ENCODE data around the gene SAPCD1. TPM values are rescaled to one million over a fixed set of nuclear protein-coding genes. Genes with fewer than 3 reads are reported as not detected.

Gene SAPCD1
- polyA plus RNA-seq, 1 of the 3 experiments (the other 2 are of a cell fraction) = 5.9 TPM

DNA sequence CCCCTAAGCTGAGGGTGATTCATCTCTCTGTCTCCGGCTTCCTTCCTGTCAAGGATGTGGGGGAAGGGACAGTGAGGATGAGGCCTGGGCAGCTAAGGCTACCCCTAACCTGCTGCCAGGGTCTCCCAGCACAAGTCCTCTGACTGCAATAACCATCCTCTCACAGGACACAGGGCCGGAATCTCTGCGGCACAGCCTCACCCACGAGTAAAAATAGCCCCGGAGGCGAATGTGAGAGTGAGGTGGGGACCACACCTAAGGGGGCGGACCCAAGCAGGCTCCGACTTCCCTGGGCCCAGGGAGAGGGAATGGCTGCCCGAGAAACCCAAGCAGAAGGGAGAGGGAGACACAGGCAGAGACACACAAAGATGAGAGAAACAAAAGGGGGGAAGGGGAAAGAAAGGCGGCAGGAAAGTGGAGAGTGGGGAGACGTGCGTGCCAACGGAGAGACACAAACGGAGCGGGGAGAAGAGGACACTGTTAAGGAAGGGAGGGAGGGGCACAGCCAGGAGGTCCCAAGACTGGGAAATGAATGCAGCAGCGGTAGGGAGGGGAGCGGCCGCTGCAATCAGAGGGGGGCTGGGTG, 27.5 kb upstream of the SAPCD1 start:
- no peak for TF ChIP-seq RXRA (IDR thresholded peaks at IDR 0.05; ENCODE audit: borderline replicate concordance, low read depth)
- TF ChIP-seq EP300 (IDR thresholded peaks at IDR 0.05; ENCODE audit: borderline replicate concordance in 1 of 2, low read depth in 1 of 2, low read length in 1 of 2) = no peak
- TF ChIP-seq, protein P1, sequence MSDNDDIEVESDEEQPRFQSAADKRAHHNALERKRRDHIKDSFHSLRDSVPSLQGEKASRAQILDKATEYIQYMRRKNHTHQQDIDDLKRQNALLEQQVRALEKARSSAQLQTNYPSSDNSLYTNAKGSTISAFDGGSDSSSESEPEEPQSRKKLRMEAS (IDR thresholded peaks at IDR 0.05; ENCODE audit: low read depth) = peak; percentile 82; the same call in 1 of the 2 replicates
- peak; percentile 58 for TF ChIP-seq GABPA (IDR thresholded peaks at IDR 0.05; ENCODE audit: low read depth)
- TF ChIP-seq JUND (IDR thresholded peaks at IDR 0.05) = peak; percentile 79; the same call in 1 of the 2 replicates
- TF ChIP-seq FOSL2 (IDR thresholded peaks at IDR 0.05; ENCODE audit: borderline replicate concordance, low read depth) = peak; percentile 86
- TF ChIP-seq CHD2 (IDR thresholded peaks at IDR 0.05; ENCODE audit: low read length, partially characterized antibody) = peak; percentile 20
- no peak for TF ChIP-seq GATA2 (CRISPR knock-in tag; IDR thresholded peaks at IDR 0.05)
- TF ChIP-seq, protein P2, sequence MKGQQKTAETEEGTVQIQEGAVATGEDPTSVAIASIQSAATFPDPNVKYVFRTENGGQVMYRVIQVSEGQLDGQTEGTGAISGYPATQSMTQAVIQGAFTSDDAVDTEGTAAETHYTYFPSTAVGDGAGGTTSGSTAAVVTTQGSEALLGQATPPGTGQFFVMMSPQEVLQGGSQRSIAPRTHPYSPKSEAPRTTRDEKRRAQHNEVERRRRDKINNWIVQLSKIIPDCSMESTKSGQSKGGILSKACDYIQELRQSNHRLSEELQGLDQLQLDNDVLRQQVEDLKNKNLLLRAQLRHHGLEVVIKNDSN (IDR thresholded peaks at IDR 0.05; ENCODE audit: borderline replicate concordance, low read depth) = no peak
- TF ChIP-seq RFX5 (IDR thresholded peaks at IDR 0.05; ENCODE audit: low read length) = no peak
- 0 out of 2 replicates have a peak, but pooled peaks have one; percentile 4 for TF ChIP-seq TAF1 (IDR thresholded peaks at IDR 0.05; ENCODE audit: borderline replicate concordance, low read depth, low read length)
- TF ChIP-seq RAD21 (IDR thresholded peaks at IDR 0.05; ENCODE audit: low read length) = no peak
- no peak for TF ChIP-seq SIN3A (IDR thresholded peaks at IDR 0.05; ENCODE audit: borderline replicate concordance, low read depth, low read length)
- TF ChIP-seq, protein P3, sequence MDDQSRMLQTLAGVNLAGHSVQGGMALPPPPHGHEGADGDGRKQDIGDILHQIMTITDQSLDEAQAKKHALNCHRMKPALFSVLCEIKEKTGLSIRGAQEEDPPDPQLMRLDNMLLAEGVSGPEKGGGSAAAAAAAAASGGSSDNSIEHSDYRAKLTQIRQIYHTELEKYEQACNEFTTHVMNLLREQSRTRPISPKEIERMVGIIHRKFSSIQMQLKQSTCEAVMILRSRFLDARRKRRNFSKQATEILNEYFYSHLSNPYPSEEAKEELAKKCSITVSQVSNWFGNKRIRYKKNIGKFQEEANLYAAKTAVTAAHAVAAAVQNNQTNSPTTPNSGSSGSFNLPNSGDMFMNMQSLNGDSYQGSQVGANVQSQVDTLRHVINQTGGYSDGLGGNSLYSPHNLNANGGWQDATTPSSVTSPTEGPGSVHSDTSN (IDR thresholded peaks at IDR 0.05) = peak; percentile 68
- peak; percentile 31; the same call in 1 of the 2 replicates for TF ChIP-seq POLR2AphosphoS5 (IDR thresholded peaks at IDR 0.05; ENCODE audit: low read depth, low read length)
- peak; percentile 21; the same call in 1 of the 2 replicates for TF ChIP-seq TCF12 (IDR thresholded peaks at IDR 0.05)
- TF ChIP-seq YY1 (IDR thresholded peaks at IDR 0.05; ENCODE audit: low read depth) = 0 out of 2 replicates have a peak, but pooled peaks have one; percentile 69
- TF ChIP-seq NFIC (IDR thresholded peaks at IDR 0.05; ENCODE audit: borderline replicate concordance) = no peak
- no peak for TF ChIP-seq TEAD4 (IDR thresholded peaks at IDR 0.05; ENCODE audit: borderline replicate concordance, insufficient read depth)
- peak overlapping the region; percentile 85 to 86 for H3K4me3 ChIP-seq (ENCODE audit: low read depth in 2 of 2, low read length in 1 of 2)
- no peak for DNase-seq
- peak overlapping the region; percentile 97 for H3K9ac ChIP-seq
- no peaks in the 10 kb centered on the region for H3K27me3 ChIP-seq (ENCODE audit: insufficient read depth)
- peaks cover 62% of the 10 kb centered on the region for H3K79me2 ChIP-seq (ENCODE audit: insufficient read depth)
- H3K4me2 ChIP-seq = peak overlapping the region; percentile 99
- H2AFZ ChIP-seq (ENCODE audit: low read depth) = no peak overlapping the region
- ChIA-PET POLR2A (interaction anchor here (1.3 to 1.5 kb wide), 3 partner anchors 32 to 100 kb away, joined by 4 to 6 read pairs (median 4); partner anchors contain the start of genes ABHD16A, HSPA1A and HSPA1L), CTCF (interaction anchor here (1.0 to 5.5 kb wide), 5 partner anchors 31 to 96 kb away, joined by 3 to 23 read pairs (median 5); partner anchors contain the start of gene VARS1)
- 2% methylated on average over 18 of the region's 18 CpGs for WGBS (ENCODE audit: low lambda C conversion rate)
- H3K36me3 ChIP-seq (replicated peaks in 1 of 2; ENCODE audit: control insufficient read depth in 1 of 2, insufficient read depth in 2 of 2, low read length in 1 of 2) = peaks cover 26 to 39% of the 10 kb centered on the region in 2 experiments
- H3K9me3 ChIP-seq = no peaks in the 10 kb centered on the region
- peak overlapping the region; percentile 88 to 90 for H3K27ac ChIP-seq (ENCODE audit: low read depth in 2 of 2, low read length in 1 of 2)
- H3F3A ChIP-seq (replicated peaks; ENCODE audit: insufficient read depth) = peaks cover 60% of the 10 kb centered on the region
- peaks cover 29 to 38% of the 10 kb centered on the region in 2 experiments; a peak in 3 of 4 replicates for H3K4me1 ChIP-seq (ENCODE audit: control insufficient read depth in 1 of 2, insufficient read depth in 2 of 2, low read depth in 1 of 2, low read length in 1 of 2)
- no peaks in the 10 kb centered on the region for H3K9me2 ChIP-seq
- H4K20me1 ChIP-seq (ENCODE audit: insufficient read depth) = peaks cover 21% of the 10 kb centered on the region
